T-helper 1 cell (primary cell): ENCODE data around the gene ZNF568.

Experiments
- DNase-seq, 5 donors: peaks; one replicate each; pipeline ENCODE4 v3.0.0-alpha.2; 2012 to 2020

Gene ZNF568

GRCh38 chr19:36999313-36999712 lies 83.2 kb downstream of the ZNF568 start:
- no peak for DNase-seq

GRCh38 chr19:37007587-37008220 lies 91.6 kb downstream of the ZNF568 start:
- DNase-seq, result peak in 2 of 5 donors; percentile 18 to 27

GRCh38 chr19:37009871-37010270 lies 93.7 kb downstream of the ZNF568 start:
- DNase-seq, result no peak

GRCh38 chr19:37012093-37012745 lies 96.1 kb downstream of the ZNF568 start:
- DNase-seq, result no peak

- DNase-seq, result no peak
These were observed 98.3 kb downstream of the ZNF568 start for GRCh38 chr19:37014456-37014855.

- no peak for DNase-seq
These were observed 129.0 kb downstream of the ZNF568 start for GRCh38 chr19:37045140-37045539.
